Measurements from ENCODE around the gene CMIP.

Gene CMIP

DNA sequence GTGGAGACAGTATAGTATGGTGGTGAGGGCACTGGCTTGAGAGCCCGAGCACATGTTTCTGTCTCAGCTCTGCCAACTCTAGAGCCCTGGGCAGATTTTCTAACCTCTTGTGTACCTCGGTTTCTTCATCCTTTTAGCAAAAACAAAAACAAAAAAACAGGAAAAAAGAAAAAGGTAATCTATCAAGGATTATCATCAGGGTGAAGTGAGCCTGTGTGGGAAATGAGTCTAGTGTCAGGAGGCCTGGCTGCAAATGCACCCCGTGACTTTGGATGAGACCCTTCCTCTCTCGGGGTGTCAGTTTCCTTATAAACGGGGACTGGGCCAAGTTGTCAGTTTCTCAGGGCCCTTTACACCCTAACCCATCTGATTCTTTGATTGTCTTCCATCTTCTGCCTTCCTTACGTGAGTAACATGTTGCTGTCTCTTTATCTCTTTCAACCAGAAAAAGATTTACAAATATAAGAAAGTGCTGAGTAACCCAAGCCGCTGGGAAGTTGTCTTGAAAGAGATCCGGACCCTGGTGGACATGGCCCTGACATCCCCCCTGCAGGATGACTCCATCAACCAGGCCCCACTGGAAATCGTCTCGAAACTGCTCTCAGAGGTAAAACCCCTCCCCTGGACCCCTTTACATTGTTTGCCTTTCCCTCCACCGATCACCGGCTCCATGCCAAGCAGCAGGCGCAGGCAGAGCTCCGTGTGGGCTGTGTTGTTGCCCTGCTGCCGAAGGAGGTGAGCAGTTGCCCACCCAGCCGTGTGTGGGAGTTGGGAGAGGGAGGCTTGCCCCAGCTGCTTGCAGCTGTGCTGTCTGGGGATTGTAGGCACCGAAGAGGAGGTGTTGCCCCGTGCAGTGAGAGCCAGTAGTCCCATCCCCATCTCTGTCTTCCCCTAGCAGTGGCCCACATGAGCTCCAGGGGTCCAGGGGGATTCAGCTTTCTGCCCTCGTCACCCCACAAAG is 207.4 kb downstream of the CMIP start:
- no peak overlapping the region for H3K4me3 Mint-ChIP-seq
- no peak overlapping the region for H3K27ac Mint-ChIP-seq
- no peaks in the 10 kb centered on the region for H3K4me1 Mint-ChIP-seq
- no peaks in the 10 kb centered on the region for H3K36me3 Mint-ChIP-seq
- no peaks in the 10 kb centered on the region for H3K27me3 Mint-ChIP-seq
- CTCF ChIA-PET, result no interaction called here
- no peaks in the 10 kb centered on the region for H3K9me3 Mint-ChIP-seq
- no peak for DNase-seq

DNA sequence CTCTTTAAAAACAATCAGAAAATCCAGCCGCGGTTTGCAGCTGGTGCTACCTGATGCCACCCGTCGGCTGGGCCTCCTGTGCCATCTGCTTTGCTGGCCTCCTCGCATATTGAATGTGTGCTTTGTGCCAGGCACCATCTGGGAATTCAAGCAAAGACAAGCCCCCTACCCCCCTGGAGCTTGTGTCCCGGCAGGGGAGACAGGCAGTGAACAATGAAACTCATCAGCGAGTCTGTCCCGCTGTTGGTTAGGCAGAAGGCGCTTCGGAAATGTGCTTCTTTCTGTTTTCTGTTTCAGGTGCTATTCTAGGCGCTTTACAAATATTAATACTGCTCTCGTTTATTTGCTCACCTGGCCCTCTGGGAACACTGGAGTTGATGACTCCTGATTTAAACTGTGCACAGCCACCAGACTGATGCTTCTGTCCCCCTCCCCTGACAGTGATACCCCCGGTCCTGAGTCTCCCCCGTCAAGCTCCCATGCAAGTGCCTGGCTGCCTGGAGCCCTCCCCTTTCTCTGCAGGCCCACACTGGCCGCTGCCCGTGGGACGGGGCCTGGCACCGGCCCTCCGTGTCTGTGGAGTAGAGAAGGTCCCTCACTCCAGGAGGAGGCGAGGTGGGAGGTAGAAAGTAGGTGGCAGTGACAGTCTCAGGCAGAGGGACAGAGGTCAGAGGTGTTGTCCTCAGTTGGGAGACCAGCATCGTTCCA is 208.3 kb downstream of the CMIP start:
- H3K27ac Mint-ChIP-seq, result no peak overlapping the region
- no peaks in the 10 kb centered on the region for H3K27me3 Mint-ChIP-seq
- no peaks in the 10 kb centered on the region for H3K36me3 Mint-ChIP-seq
- no peak overlapping the region for H3K4me3 Mint-ChIP-seq
- DNase-seq, result no peak
- no peaks in the 10 kb centered on the region for H3K4me1 Mint-ChIP-seq
- no peaks in the 10 kb centered on the region for H3K9me3 Mint-ChIP-seq
- CTCF ChIA-PET, result no interaction called here

DNA sequence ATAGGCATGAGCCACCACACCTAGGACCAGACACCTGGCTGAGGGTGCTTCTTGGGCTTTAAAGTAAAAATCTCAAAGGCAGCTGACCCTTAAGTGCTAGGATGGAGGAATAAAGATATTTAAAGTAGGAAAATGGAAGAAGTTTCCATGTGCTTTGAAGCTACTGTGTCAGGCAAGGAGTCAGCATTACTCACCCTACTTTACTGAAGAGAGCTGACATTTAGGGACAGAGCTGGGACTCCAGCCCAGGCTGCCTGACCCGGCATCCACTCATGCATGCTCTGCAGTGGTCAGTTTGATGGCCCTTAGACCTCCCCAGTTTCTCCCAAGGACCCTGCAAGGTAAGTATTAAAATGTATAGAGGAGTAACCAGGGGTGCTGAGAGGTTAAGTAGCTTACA is 209.7 kb downstream of the CMIP start:
- Mint-ChIP-seq H3K27ac (no peak overlapping the region), H3K27me3 (no peaks in the 10 kb centered on the region), H3K4me1 (no peaks in the 10 kb centered on the region), H3K36me3 (peaks cover 4% of the 10 kb centered on the region), H3K4me3 (no peak overlapping the region), H3K9me3 (no peaks in the 10 kb centered on the region)
- CTCF ChIA-PET, result no interaction called here
- DNase-seq, result no peak

- no peak for DNase-seq
- peaks cover 4% of the 10 kb centered on the region for H3K36me3 Mint-ChIP-seq
- no peaks in the 10 kb centered on the region for H3K9me3 Mint-ChIP-seq
- H3K27me3 Mint-ChIP-seq, result no peaks in the 10 kb centered on the region
- H3K4me3 Mint-ChIP-seq, result no peak overlapping the region
- H3K27ac Mint-ChIP-seq, result no peak overlapping the region
- CTCF ChIA-PET, result interaction anchor here (1.0 kb wide), 1 partner anchor 33 kb away, joined by 3 read pairs; no protein-coding TSS in a partner anchor
- no peaks in the 10 kb centered on the region for H3K4me1 Mint-ChIP-seq
Observed at GRCh38 chr16:81655469-81656162, 211.0 kb downstream of the CMIP start.

DNA sequence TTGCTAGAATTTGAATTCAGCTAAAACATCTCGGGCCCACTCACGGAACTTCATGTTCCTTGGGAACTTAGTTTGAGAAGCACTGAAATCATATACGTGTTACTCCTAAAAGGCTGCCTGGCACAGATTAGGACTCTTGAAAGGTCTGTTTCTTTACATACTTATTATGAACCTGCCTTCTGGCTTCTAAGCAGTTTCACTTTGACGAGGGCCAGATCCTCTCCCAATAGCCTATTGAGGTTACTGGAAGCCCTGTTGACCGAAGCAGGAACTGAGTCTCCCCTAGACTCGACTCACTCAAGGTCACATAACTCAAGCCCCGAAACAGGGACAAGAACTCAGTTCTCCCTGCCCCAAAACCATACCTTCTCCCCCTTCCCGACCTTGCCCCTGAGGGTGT is 212.6 kb downstream of the CMIP start:
- Mint-ChIP-seq H3K9me3 (no peaks in the 10 kb centered on the region), H3K4me3 (no peak overlapping the region), H3K4me1 (no peaks in the 10 kb centered on the region), H3K27me3 (no peaks in the 10 kb centered on the region), H3K27ac (no peak overlapping the region), H3K36me3 (peaks cover 6% of the 10 kb centered on the region)
- CTCF ChIA-PET, result no interaction called here
- no peak for DNase-seq

- CTCF ChIA-PET, result interaction anchor here (1.3 kb wide), 1 partner anchor 254 kb away, joined by 3 read pairs; no protein-coding TSS in a partner anchor
Observed at GRCh38 chr16:81657781-81658180, 213.2 kb downstream of the CMIP start.

DNA sequence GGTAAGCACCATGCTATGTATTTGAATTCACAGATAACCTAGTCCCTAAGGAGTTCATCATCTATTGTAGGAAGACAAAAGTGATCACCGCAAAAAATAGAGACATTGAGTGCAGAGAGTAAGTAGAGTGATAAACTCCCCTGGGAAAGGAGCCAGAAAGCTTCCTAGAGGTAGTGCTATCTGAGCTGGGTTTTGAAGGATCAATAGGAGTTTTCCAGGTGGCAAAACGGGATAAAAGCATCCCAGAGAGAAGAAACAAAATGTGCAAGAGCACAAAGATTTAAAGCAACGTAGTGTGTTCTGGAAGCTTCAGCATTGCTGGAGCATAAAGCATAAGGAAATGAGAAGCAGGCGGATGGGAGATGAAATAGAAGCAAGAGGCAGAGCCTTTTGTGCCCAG is 213.8 kb downstream of the CMIP start:
- CTCF ChIA-PET, result interaction anchor here (1.3 kb wide), 1 partner anchor 255 kb away, joined by 3 read pairs; no protein-coding TSS in a partner anchor
- Mint-ChIP-seq H3K4me3 (no peak overlapping the region), H3K4me1 (no peaks in the 10 kb centered on the region), H3K27me3 (no peaks in the 10 kb centered on the region), H3K36me3 (peaks cover 9% of the 10 kb centered on the region), H3K27ac (no peak overlapping the region), H3K9me3 (no peaks in the 10 kb centered on the region)
- no peak for DNase-seq

More at GRCh38 chr16:81657781-81658180, 213.2 kb downstream of the CMIP start:
- H3K36me3 Mint-ChIP-seq, result peaks cover 6% of the 10 kb centered on the region
- no peaks in the 10 kb centered on the region for H3K9me3 Mint-ChIP-seq
- no peak for DNase-seq
- H3K4me3 Mint-ChIP-seq, result no peak overlapping the region
- no peak overlapping the region for H3K27ac Mint-ChIP-seq
- no peaks in the 10 kb centered on the region for H3K27me3 Mint-ChIP-seq
- H3K4me1 Mint-ChIP-seq, result no peaks in the 10 kb centered on the region

- CTCF ChIA-PET, result no interaction called here
- H3K4me1 Mint-ChIP-seq, result no peaks in the 10 kb centered on the region
- H3K9me3 Mint-ChIP-seq, result no peaks in the 10 kb centered on the region
- no peak overlapping the region for H3K4me3 Mint-ChIP-seq
- H3K36me3 Mint-ChIP-seq, result peaks cover 9% of the 10 kb centered on the region
- no peak for DNase-seq
- no peaks in the 10 kb centered on the region for H3K27me3 Mint-ChIP-seq
- H3K27ac Mint-ChIP-seq, result no peak overlapping the region
Observed at GRCh38 chr16:81659249-81659648, 214.6 kb downstream of the CMIP start.

GRCh38 chr16:81661082-81661481 is 216.5 kb downstream of the CMIP start:
- H3K4me3 Mint-ChIP-seq, result no peak overlapping the region
- H3K27me3 Mint-ChIP-seq, result no peaks in the 10 kb centered on the region
- DNase-seq, result no peak
- peaks cover 17% of the 10 kb centered on the region for H3K36me3 Mint-ChIP-seq
- H3K9me3 Mint-ChIP-seq, result no peaks in the 10 kb centered on the region
- CTCF ChIA-PET, result no interaction called here
- no peak overlapping the region for H3K27ac Mint-ChIP-seq
- no peaks in the 10 kb centered on the region for H3K4me1 Mint-ChIP-seq

GRCh38 chr16:81664153-81664552 is 219.5 kb downstream of the CMIP start:
- no peak overlapping the region for H3K27ac Mint-ChIP-seq
- H3K4me1 Mint-ChIP-seq, result no peaks in the 10 kb centered on the region
- no peak for DNase-seq
- H3K9me3 Mint-ChIP-seq, result no peaks in the 10 kb centered on the region
- H3K36me3 Mint-ChIP-seq, result peaks cover 13% of the 10 kb centered on the region
- no peaks in the 10 kb centered on the region for H3K27me3 Mint-ChIP-seq
- CTCF ChIA-PET, result no interaction called here
- no peak overlapping the region for H3K4me3 Mint-ChIP-seq

DNA sequence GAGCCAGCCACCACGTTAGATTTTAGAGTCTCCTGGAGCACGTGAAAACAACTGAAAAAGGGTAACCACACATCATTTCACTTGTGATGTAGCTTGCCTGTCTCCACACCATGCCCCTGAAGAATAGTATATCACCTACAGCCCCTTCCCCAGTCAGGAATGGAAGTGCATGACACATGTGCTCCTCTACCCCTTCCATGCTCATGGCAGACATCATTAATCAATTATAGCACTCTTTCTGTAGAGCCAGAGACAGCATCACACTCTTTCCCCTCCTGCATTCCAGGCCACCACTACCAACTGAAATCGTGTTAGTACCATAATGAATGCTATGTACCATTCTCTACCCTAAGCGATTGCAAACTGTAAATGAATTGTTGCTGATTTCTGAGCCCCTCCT is 221.0 kb downstream of the CMIP start:
- H3K36me3 Mint-ChIP-seq, result peaks cover 16% of the 10 kb centered on the region
- CTCF ChIA-PET, result no interaction called here
- H3K27ac Mint-ChIP-seq, result no peak overlapping the region
- no peaks in the 10 kb centered on the region for H3K27me3 Mint-ChIP-seq
- no peaks in the 10 kb centered on the region for H3K9me3 Mint-ChIP-seq
- H3K4me3 Mint-ChIP-seq, result no peak overlapping the region
- no peaks in the 10 kb centered on the region for H3K4me1 Mint-ChIP-seq
- no peak for DNase-seq

DNA sequence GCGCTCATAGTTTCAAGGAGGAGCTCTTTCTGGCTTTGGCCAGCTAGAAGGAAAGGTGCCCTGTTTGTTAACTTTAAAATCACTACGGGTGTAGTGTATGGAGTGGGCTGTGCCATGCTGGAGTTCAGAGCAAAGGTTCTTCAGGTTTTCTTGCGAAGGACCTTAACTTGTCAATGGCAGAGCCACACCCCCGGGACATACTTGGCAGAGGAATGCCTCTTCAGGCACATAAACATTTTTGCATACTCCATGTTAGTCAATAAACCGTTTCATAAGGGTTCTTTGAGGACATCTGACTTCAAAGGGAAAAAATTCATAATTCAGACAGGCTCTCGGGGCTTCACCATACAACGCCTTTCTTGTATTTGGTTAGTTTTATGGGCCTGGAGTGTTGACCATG is 221.5 kb downstream of the CMIP start:
- Mint-ChIP-seq H3K27ac (no peak overlapping the region), H3K9me3 (no peaks in the 10 kb centered on the region), H3K27me3 (no peaks in the 10 kb centered on the region), H3K4me1 (no peaks in the 10 kb centered on the region), H3K4me3 (no peak overlapping the region), H3K36me3 (peaks cover 19% of the 10 kb centered on the region)
- CTCF ChIA-PET, result no interaction called here
- DNase-seq, result no peak

- Mint-ChIP-seq H3K27ac (no peak overlapping the region), H3K4me3 (no peak overlapping the region), H3K36me3 (peaks cover 21% of the 10 kb centered on the region), H3K27me3 (no peaks in the 10 kb centered on the region), H3K9me3 (no peaks in the 10 kb centered on the region), H3K4me1 (no peaks in the 10 kb centered on the region)
- CTCF ChIA-PET, result no interaction called here
- no peak for DNase-seq
Observed at GRCh38 chr16:81668243-81669097, 223.9 kb downstream of the CMIP start.
